Mesenchymal stem cell (in vitro differentiated cells and primary cell): ENCODE measurements around the gene FASTKD2.
A peak's percentile ranks its signal among the peaks of the same experiment; 100 is the strongest.

Experiments used
- DNase-seq: peaks from one replicate; pipeline ENCODE4 v3.0.0-alpha.2; 2013
- H2AFZ ChIP-seq: one replicate; pipeline ENCODE4 v1.6.1; 2013; ENCODE audit warnings: low read depth, mild to moderate bottlenecking, control low read depth, inconsistent platforms, low read length, moderate library complexity
- H2AK5ac ChIP-seq: 2 replicates; pipeline ENCODE4 v1.6.1; 2013; ENCODE audit warnings: low read length, moderate library complexity, mild to moderate bottlenecking, inconsistent platforms; ENCODE audit not compliant: severe bottlenecking
- H2BK120ac ChIP-seq: one replicate; pipeline ENCODE4 v1.6.1; 2013; ENCODE audit warnings: low read depth, mild to moderate bottlenecking, inconsistent platforms, low read length, moderate library complexity
- H2BK12ac ChIP-seq, 2 experiments: one replicate each; pipeline ENCODE4 v1.6.1; 2013; ENCODE audit warnings: inconsistent platforms in 2 of 2, low read length in 2 of 2, mild to moderate bottlenecking in 2 of 2, moderate library complexity in 2 of 2, control low read depth in 1 of 2
- H2BK15ac ChIP-seq: one replicate; pipeline ENCODE4 v1.6.1; 2013; ENCODE audit warnings: mild to moderate bottlenecking, low read depth, inconsistent platforms; ENCODE audit not compliant: poor library complexity, severe bottlenecking
- H2BK5ac ChIP-seq: 2 replicates; pipeline ENCODE4 v1.6.1; 2013; ENCODE audit warnings: low read depth, mild to moderate bottlenecking, low read length, control low read depth, inconsistent platforms; ENCODE audit not compliant: poor library complexity, severe bottlenecking
- H3K14ac ChIP-seq, 2 experiments: one replicate each; pipeline ENCODE4 v1.6.1; 2013; ENCODE audit warnings: inconsistent platforms in 2 of 2, low read length in 2 of 2, control low read depth in 1 of 2, mild to moderate bottlenecking in 1 of 2, moderate library complexity in 1 of 2
- H3K18ac ChIP-seq, 2 experiments: one replicate each; pipeline ENCODE4 v1.6.1; 2013; ENCODE audit warnings: inconsistent platforms in 2 of 2, low read length in 2 of 2, control low read depth in 1 of 2, low read depth in 1 of 2, mild to moderate bottlenecking in 1 of 2
- H3K23ac ChIP-seq, 2 experiments: one replicate each; pipeline ENCODE4 v1.6.1; 2013; ENCODE audit warnings: inconsistent platforms in 2 of 2, low read length in 2 of 2, mild to moderate bottlenecking in 2 of 2, moderate library complexity in 2 of 2, control low read depth in 1 of 2
- H3K27ac ChIP-seq: 2 replicates; pipeline ENCODE4 v1.5.1; 2013; ENCODE audit warnings: mild to moderate bottlenecking, moderate library complexity, low read length, control low read depth, inconsistent platforms; ENCODE audit not compliant: poor library complexity, severe bottlenecking
- H3K27me3 ChIP-seq, 2 experiments: 2 replicates each; pipeline versions ENCODE4 v1.6.1 to v1.7.0; 2013; ENCODE audit warnings: low read length in 2 of 2, mild to moderate bottlenecking in 2 of 2, moderate library complexity in 2 of 2, control low read depth in 1 of 2, inconsistent platforms in 1 of 2; ENCODE audit not compliant: control insufficient read depth in 1 of 2, insufficient read depth in 1 of 2
- H3K36me3 ChIP-seq, 2 experiments: 2 replicates each; pipeline versions ENCODE4 v1.6.1 to v1.7.0; 2013; ENCODE audit warnings: low read length in 2 of 2, control low read depth in 1 of 2, inconsistent platforms in 1 of 2, low read depth in 1 of 2, mild to moderate bottlenecking in 1 of 2; ENCODE audit not compliant: insufficient read depth in 2 of 2, control insufficient read depth in 1 of 2
- H3K4ac ChIP-seq, 2 experiments: one replicate each; pipeline ENCODE4 v1.6.1; 2013; ENCODE audit warnings: inconsistent platforms in 2 of 2, low read length in 2 of 2, mild to moderate bottlenecking in 2 of 2, moderate library complexity in 2 of 2, control low read depth in 1 of 2, low read depth in 1 of 2
- H3K4me1 ChIP-seq: 2 replicates; pipeline ENCODE4 v1.6.1; 2013; ENCODE audit warnings: low read depth, low read length, control low read depth; ENCODE audit not compliant: control insufficient read depth, insufficient read depth
- H3K4me2 ChIP-seq: 2 replicates; pipeline ENCODE4 v1.6.1; 2013; ENCODE audit warnings: low read length, mild to moderate bottlenecking, inconsistent platforms; ENCODE audit not compliant: poor library complexity, severe bottlenecking
- H3K4me3 ChIP-seq, 2 experiments: 2 replicates each; pipeline versions ENCODE4 v1.5.1 to v1.7.0; 2013; ENCODE audit warnings: low read length in 2 of 2, mild to moderate bottlenecking in 2 of 2, control low read depth in 1 of 2, low read depth in 1 of 2; ENCODE audit not compliant: insufficient read depth in 1 of 2
- H3K79me1 ChIP-seq: replicated peaks from 2 replicates; pipeline ENCODE4 v1.6.1; 2013; ENCODE audit warnings: mild to moderate bottlenecking, control low read depth, low read length, inconsistent platforms; ENCODE audit not compliant: poor library complexity, severe bottlenecking
- H3K9ac ChIP-seq: 2 replicates; pipeline ENCODE4 v1.7.0; 2013; ENCODE audit warnings: mild to moderate bottlenecking, low read length, moderate library complexity
- H3K9me3 ChIP-seq: 2 replicates; pipeline ENCODE4 v1.7.0; 2013; ENCODE audit warnings: mild to moderate bottlenecking, low read length; ENCODE audit not compliant: control insufficient read depth
- H4K8ac ChIP-seq: one replicate; pipeline ENCODE4 v1.6.1; 2013; ENCODE audit warnings: inconsistent platforms, mild to moderate bottlenecking, low read length, moderate library complexity
- H4K91ac ChIP-seq: one replicate; pipeline ENCODE4 v1.6.1; 2013; ENCODE audit warnings: mild to moderate bottlenecking, low read length, inconsistent platforms
- WGBS: methylation state at CpG from one replicate; pipeline ENCODE4 v1.1.7; 2013; ENCODE audit warnings: mixed read lengths; 5-methylcytosine and 5-hydroxymethylcytosine counted together

The FASTKD2 gene

GRCh38 chr2:206814498-206814897, 49.1 kb downstream of the FASTKD2 start:
- Histone ChIP-seq H2BK15ac (no peak overlapping the region), H3K27ac (no peak overlapping the region), H2AK5ac (no peak overlapping the region), H3K4ac (no peak overlapping the region), H4K8ac (no peak overlapping the region), H3K9ac (no peak overlapping the region), H3K27me3 (no peaks in the 10 kb centered on the region), H3K14ac (no peak overlapping the region), H3K9me3 (peaks cover 3% of the 10 kb centered on the region), H3K18ac (no peak overlapping the region), H2BK12ac (no peak overlapping the region), H3K79me1 (no peaks in the 10 kb centered on the region), H2AFZ (no peak overlapping the region), H2BK120ac (no peak overlapping the region), H4K91ac (no peak overlapping the region), H3K4me3 (no peak overlapping the region), H3K4me2 (no peak overlapping the region), H2BK5ac (no peak overlapping the region), H3K23ac (no peak overlapping the region), H3K36me3 (peaks cover 0 to 7% of the 10 kb centered on the region in 2 experiments), H3K4me1 (no peaks in the 10 kb centered on the region)
- DNase-seq, result no peak

- Histone ChIP-seq H4K91ac (no peak overlapping the region), H3K36me3 (peaks cover 0 to under 1% of the 10 kb centered on the region in 2 experiments), H2BK5ac (no peak overlapping the region), H3K9me3 (no peaks in the 10 kb centered on the region), H3K4me3 (no peak overlapping the region), H3K23ac (no peak overlapping the region), H3K4ac (no peak overlapping the region), H2BK12ac (no peak overlapping the region), H3K79me1 (no peaks in the 10 kb centered on the region), H3K4me2 (no peak overlapping the region), H2BK15ac (no peak overlapping the region), H3K14ac (no peak overlapping the region), H2AK5ac (no peak overlapping the region), H4K8ac (no peak overlapping the region), H2AFZ (no peak overlapping the region), H3K18ac (no peak overlapping the region), H3K27me3 (no peaks in the 10 kb centered on the region), H3K27ac (no peak overlapping the region), H3K9ac (no peak overlapping the region), H3K4me1 (no peaks in the 10 kb centered on the region), H2BK120ac (no peak overlapping the region)
- DNase-seq, result no peak
- 89% methylated on average over 2 of the region's 2 CpGs for WGBS
Observed at GRCh38 chr2:206820807-206821206, 55.4 kb downstream of the FASTKD2 start.

GRCh38 chr2:206823178-206823577, 57.8 kb downstream of the FASTKD2 start:
- Histone ChIP-seq H3K14ac (no peak overlapping the region), H3K9ac (no peak overlapping the region), H2AFZ (no peak overlapping the region), H2AK5ac (no peak overlapping the region), H3K4me2 (no peak overlapping the region), H3K9me3 (no peaks in the 10 kb centered on the region), H2BK120ac (no peak overlapping the region), H2BK12ac (no peak overlapping the region), H3K27me3 (no peaks in the 10 kb centered on the region), H3K36me3 (no peaks in the 10 kb centered on the region), H3K4me1 (no peaks in the 10 kb centered on the region), H2BK5ac (no peak overlapping the region), H3K4ac (no peak overlapping the region), H3K27ac (no peak overlapping the region), H3K4me3 (no peak overlapping the region), H3K79me1 (no peaks in the 10 kb centered on the region), H3K18ac (no peak overlapping the region), H4K8ac (no peak overlapping the region), H3K23ac (no peak overlapping the region), H4K91ac (no peak overlapping the region), H2BK15ac (no peak overlapping the region)
- 4% methylated on average over 4 of the region's 6 CpGs for whole genome bisulfite sequencing
- peak; percentile 77 for DNase-seq

- Histone ChIP-seq H3K4me1 (no peaks in the 10 kb centered on the region), H2AFZ (no peak overlapping the region), H3K4ac (no peak overlapping the region), H3K9me3 (no peaks in the 10 kb centered on the region), H4K91ac (no peak overlapping the region), H3K36me3 (no peaks in the 10 kb centered on the region), H3K18ac (no peak overlapping the region), H3K27me3 (no peaks in the 10 kb centered on the region), H2AK5ac (no peak overlapping the region), H3K4me2 (no peak overlapping the region), H3K23ac (no peak overlapping the region), H4K8ac (no peak overlapping the region), H2BK5ac (no peak overlapping the region), H3K27ac (no peak overlapping the region), H2BK15ac (no peak overlapping the region), H2BK12ac (no peak overlapping the region), H2BK120ac (no peak overlapping the region), H3K79me1 (no peaks in the 10 kb centered on the region), H3K9ac (no peak overlapping the region), H3K4me3 (no peak overlapping the region), H3K14ac (no peak overlapping the region)
- no peak for DNase-seq
- WGBS, result no CpG with 5 or more reads among the region's 1 CpG
Observed at GRCh38 chr2:206824087-206824618, 58.7 kb downstream of the FASTKD2 start.
